Uterus (tissue), 2 donors: Measurements from ENCODE around the gene SLC2A8.

Experiments
- CTCF ChIP-seq, 4 experiments: fragments of 200-600 bp in 2 of 4; fragments of 450-650 bp in 2 of 4; sonication (generic) in 2 of 4; IDR thresholded peaks; one replicate each; pipeline ENCODE4 v1.5.1; 2016 to 2019; ENCODE audit warnings: antibody characterized with exemption in 4 of 4, mild to moderate bottlenecking in 2 of 4, moderate library complexity in 1 of 4
- POLR2A ChIP-seq, 2 donors: fragments of 450-650 bp; IDR thresholded peaks; one replicate each; pipeline ENCODE4 v1.6.1; 2016; ENCODE audit warnings: antibody characterized with exemption in 2 of 2, mild to moderate bottlenecking in 1 of 2, moderate library complexity in 1 of 2

DNA sequence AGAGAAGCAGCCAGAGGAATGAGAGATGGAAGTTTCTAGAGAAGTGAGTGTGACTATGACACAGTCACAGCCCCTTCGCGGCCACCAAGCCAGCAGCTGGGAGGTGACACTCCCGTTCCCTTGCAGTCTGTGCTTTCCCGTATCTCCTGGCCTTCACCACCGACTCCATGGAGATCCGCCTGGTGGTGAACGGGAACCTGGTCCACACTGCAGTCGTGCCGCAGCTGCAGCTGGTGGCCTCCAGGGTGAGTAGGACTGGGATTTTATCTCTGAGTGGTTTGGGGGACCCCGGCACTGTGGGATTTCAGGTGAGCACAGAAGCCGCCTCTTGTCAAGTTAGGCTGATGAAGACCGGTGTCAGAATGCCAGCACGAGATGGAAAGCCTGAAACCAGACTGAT, 12.1 kb upstream of the SLC2A8 start:
- TF ChIP-seq CTCF (IDR thresholded peaks at IDR 0.05) (no peak), POLR2A (IDR thresholded peaks at IDR 0.05) (no peak)
